HG03439 (cell line): Measurements from ENCODE around the gene FAM81A.
"Not testable (repeated sequence)": the region's sequence is repeated elsewhere in the genome, so short reads cannot be mapped to it uniquely, and the experiment has no call there.

Experiments used
- ATAC-seq: cut with Tn5 transposase; IDR thresholded peaks from one replicate; pipeline ENCODE4 v1.9.1; 2021; ENCODE audit warnings: mild to moderate bottlenecking, moderate library complexity; ENCODE audit not compliant: unreplicated experiment

Gene FAM81A

DNA sequence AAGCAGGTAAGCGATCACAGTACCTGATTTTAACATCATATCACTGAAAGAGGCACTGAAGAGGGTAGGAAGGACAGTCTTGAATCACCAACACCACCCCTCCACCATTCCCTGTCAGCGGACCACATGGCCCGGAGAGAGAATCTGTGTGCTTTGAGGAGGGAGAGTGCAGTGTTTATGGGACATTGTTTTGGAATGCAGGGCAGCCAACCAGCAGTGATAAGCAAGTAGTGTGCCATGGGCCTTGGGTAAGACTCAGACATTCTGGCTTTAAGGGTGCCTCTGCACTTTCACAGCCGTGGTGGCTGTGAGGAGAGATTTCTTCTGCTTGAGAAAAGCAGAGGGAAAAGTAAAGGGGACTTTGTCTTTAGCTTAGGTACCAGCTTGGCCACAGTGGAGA lies 46.4 kb downstream of the FAM81A start:
- no peak for ATAC-seq

DNA sequence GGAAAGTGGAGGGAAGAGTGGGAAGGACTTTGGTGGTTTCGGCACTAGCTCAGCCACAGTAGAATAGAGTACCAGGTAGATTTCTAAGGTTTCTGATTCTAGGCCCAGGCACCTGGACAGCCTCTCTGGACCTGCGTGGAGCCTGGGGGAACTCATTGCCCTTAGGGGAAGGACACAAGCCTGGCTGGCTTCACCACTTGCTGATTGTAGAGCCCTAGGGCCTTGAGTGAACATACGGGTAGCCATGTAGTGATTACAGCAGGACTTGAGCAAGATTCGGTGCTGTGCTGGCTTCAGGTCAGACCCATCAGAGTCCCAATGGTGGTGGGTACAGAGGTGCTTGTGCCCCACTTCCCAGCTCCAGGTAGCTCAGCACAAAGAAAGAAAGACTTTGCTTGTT lies 47.0 kb downstream of the FAM81A start:
- no peak for ATAC-seq

DNA sequence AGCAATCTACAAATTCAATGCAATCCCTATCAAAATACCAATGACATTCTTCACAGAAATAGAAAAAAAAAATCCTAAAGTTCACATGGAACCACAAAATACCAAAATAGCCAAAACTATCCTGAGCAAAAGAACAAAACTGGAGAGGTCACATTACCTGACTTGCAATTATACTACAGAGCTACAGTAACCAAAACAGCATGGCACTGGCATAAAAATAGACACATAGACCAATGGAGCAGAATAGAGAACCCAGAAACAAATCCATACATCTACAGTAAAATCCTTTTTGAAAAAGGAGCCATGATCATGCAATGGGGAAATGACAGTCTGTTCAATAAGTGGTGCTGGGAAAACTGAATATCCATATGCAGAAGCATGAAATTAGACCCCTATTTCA lies 51.5 kb downstream of the FAM81A start:
- ATAC-seq: not testable (repeated sequence)

DNA sequence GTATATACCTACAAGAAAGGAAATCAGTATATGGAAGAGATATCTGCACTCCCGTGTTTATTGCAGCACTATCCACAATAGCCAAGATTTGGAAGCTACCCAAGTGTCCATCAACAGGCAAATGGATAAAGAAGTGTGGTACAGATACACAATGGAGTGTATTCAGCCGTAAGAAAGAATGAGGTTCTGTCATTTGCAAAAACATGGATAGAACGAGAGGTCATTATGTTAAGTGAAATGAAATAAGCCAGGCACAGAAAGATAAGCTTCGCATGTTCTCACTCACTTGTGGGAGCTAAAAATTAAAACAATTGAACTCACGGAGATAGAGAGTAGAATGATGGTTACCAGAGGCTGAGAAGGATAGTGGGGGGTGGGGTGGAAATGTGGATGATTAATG lies 53.1 kb downstream of the FAM81A start:
- no peak for ATAC-seq

DNA sequence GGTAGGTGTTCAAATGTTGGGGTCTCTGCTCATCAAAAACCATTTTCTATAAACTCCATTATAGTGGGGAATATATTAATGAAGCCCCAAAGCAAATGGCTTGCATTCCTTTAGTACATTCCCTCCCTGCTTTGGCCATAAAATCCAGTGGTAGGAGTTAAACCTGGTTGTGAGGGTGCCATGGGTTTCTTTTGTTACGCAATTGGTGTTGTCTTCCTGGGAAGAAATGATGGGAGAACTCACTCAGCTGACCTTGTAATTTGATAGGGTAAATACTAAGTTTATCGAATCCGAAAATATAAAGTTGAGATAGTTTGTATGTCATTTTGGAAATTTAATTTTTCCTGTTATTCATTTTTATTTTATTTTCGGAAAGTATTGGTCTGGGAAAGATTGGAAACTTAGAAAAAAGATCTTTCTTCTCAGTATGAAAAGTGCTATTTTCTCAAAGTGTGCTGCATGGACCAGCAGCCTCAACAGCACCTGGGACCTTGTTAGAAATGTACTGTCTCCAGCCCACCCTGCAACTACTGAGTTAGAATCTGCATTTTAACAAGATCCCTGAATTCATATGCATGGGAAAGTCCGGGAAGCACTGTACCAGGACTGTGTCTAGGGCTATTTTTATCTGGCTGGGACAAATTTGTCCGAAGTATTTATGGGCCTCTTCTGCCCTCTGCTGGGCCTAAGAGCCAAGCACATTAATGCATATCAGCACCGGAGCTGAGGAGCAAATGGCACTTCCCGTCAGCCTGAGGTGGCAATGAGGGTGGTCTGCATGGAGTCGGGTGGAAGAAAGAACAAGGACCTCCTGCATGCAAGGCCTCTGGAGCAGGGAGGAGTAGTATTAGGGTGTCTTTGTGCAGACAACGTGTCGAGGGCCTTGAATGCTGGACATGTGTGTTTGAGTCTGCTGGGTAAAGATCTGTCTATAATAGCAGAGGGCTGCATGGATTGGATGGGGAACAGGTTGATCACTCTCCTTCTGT lies 54.7 kb downstream of the FAM81A start:
- ATAC-seq: peak; percentile 64

DNA sequence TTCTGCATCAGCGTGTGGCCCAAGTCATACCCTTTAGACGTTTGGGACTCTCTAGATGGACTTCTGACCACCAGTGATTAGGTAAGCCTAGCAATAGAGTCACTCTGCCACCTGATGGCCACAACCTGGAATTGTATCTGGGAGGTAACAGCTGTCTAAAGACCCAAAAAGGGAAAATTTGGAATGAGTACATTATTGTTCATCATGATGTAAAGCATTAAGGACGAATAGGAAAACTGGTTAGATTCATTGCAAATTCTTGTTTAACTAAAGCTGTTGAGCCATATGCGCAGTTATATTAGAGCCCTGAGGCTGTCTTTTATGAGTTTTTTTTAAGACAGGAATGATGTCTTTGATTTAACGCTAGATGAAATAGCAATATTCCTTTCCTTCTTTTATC lies 63.6 kb downstream of the FAM81A start:
- ATAC-seq: no peak

DNA sequence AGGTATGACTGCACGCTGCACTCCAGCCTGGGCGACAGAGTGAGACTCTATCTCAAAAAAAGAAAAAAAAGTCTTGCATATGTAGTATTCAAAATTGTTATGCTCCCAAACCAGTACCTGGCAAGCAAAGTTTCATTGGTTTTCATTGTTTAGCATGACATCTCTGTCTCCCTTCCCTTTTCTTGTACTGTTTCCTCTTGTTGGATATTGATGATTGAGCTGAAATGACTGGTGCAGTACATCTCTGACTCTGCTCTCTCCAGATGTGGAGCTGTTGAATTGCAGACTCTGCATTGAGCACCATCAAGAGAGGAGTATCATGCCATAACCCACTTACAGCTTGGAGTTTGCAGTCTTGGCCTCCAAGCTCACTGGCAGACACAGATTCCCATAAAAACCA lies 77.2 kb downstream of the FAM81A start:
- no peak for ATAC-seq

DNA sequence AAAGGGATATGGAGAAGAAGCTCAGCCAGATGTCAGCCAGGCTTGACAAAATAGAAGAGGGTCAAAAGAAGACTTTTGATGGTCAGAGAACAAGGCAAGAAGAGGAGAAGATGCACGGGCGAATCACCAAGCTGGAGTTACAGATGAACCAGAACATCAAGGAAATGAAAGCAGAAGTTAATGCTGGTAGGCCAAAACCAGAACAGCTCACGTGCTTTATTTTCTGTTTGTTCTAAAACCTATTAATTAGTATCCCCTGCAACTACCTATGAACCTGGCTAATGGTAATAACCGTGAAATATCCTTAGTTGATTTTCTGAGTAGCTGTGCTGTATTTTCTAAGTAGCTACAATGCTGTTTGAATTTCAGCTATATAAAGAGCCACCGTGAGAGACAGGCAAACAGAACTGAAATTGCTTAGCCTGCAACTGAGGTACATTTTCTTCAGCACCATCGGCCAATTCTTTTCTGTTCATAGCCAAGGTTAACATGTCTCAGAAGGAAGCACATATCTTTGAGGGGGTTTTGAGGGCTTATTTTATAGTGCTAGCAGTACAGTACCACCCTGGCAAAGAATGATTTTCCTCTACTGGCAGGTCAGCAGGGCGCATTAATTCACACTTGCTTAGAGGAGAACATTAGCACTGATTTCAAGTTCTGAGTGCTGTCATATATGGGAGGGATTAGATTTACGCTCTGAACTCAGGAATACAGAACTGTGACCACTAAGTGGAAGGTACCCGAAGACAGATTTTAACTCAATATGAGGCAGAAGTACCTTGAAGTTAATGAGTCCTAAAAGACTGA lies 78.9 kb downstream of the FAM81A start:
- ATAC-seq: no peak

DNA sequence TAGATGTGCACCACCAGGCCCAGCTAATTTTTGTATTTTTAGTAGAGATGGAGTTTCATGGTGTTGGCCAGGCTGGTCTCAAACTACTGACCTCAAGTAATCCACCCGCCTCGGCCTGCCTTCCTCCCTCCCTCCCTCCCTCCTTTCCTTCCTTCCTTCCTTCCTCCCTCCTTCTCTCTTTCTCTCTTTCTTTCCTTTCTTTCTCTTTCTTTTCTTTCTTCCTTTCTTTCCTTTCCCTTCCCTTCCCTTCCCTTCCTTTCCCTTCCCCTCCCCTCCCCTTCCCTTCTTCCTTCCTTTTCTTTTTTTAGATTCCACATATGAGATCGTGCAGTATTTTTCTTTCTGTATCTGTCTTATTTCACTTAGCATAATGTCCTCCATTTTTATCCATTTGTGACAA lies 81.3 kb downstream of the FAM81A start:
- no peak for ATAC-seq

DNA sequence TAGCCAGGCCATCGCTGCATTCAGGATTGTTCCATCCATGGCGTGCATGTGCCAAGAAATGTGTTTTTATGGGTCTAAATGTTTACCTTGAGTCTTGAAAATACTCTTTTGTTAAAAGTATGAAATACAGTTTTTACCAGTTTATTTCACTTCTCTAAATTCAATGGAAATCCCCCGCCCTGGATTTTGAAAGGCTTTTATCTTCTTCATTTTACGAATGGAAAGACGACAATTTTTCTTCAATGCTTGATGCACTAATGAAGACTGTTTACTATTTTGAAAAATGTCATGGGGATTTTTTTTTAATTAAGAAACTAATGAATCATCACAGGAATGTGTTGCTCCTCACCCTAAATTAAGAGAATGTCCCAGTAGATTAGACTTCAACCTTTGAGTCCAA lies 83.5 kb downstream of the FAM81A start:
- ATAC-seq: no peak

DNA sequence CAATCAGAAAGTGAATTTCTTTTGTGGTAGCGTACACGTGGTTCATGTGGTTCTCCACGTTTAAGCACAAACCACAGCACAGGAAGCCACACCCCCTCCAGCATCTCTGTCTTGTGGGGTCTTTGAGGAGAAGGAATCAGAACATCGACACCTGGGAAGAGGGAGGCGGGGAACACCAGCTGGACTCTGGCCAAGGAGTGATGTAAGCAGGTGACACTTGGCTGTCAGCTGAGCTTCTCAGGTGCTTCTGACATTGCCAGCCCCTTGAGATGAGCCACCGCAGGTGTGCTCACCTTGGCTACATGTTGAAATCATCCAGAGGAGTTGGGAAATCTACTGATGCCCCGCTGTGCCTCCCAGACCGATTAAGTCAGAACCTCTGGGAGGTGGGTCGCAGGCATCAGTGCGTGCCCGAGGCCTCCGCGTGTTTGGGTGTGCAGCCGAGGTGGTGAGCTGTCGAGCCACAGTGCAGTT lies 85.0 kb downstream of the FAM81A start:
- no peak for ATAC-seq

DNA sequence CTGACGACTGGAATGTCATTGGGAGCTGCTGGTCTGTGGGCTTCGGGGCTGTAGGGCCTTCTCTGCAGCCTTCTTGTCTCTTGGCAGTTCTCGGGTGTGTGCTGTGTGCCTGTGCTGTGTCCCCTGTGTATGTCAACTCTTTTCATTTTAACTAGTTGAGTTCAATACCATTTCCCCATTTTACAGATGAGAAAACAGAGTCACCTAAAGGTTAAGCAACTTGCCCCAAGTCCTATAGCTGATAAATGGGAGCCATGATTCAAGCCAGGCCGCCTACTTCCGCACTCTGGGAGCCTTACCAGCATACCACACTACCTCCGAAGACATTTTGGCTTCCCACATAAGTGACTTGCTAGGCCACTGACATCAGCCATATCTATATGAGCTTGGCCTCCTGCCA lies 85.7 kb downstream of the FAM81A start:
- ATAC-seq: no peak

DNA sequence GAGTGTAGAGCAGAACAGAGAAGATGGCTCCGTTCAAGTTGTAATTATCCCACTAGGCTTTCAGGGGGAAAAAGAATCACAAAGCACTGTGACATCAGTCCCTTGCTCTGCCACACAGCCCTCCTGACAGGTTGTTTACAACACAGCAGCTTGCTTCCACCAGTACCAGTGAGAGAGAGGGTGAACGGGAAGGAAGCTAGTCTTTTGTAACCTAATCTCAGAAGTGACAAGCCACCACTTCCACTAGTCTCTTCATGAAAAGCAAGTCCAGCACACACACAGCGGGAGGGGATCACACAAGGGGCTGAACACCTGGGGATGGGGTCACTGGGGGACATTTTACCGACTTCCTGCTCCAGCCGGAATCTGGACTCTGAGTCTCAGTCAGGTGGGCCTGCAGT lies 86.3 kb downstream of the FAM81A start:
- no peak for ATAC-seq

DNA sequence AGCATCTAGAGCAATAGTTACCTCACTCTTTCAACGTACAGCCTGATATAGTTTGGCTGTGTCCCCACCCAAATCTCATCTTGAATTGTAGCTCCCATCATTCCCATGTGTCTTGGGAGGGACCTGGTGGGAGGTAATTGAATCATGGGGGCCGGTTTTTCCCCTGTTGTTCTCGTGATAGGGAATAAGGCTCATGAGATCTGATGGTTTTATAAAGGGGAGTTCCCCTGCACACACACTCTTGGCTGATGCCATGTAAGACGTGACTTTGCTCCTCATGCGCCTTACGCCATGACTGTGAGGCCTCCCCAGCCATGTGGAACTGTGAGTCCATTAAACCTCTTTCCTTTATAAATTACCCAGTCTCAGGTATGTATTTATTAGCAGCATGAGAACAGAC lies 88.5 kb downstream of the FAM81A start:
- not testable (repeated sequence) for ATAC-seq

DNA sequence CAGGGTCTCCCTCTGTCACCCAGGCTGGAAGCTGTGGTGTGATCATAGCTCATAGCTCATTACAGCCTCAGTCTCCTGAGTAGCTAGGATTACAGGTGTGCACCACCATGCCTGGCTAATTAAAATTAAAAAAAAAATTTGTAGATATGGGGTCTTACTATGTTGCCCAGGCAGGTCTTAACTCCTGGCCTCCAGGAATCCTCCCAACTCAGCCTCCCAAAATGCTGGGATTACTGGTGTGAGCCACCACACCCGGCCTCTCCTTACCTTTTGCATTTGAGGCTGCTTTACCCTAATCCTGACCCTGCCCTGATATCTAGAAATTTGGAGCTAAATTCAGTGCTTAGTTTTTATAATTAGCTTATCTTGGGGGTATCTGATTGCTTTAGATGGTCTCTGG lies 90.4 kb downstream of the FAM81A start:
- ATAC-seq: no peak

DNA sequence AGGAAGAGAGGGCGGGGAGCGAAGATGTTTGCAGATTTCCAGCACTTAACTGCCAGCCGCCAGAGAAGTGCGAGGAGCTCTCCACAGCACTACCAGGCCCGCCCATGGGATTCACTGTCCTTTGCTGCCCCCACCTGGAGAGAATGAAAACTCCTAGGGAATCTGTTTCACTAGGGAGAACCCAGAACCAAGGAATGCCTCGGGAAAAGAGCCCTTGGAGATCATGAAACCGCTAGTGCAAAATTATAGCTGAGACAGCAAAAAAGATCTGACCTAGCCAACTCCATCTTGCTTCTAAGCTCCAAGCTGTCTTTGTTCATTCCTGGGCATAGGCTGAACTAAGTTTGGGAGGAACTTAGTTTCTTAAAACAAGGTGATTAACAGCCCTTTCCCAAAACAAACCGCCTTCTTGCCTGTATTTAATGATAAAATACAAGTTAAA lies 91.0 kb downstream of the FAM81A start:
- no peak for ATAC-seq

DNA sequence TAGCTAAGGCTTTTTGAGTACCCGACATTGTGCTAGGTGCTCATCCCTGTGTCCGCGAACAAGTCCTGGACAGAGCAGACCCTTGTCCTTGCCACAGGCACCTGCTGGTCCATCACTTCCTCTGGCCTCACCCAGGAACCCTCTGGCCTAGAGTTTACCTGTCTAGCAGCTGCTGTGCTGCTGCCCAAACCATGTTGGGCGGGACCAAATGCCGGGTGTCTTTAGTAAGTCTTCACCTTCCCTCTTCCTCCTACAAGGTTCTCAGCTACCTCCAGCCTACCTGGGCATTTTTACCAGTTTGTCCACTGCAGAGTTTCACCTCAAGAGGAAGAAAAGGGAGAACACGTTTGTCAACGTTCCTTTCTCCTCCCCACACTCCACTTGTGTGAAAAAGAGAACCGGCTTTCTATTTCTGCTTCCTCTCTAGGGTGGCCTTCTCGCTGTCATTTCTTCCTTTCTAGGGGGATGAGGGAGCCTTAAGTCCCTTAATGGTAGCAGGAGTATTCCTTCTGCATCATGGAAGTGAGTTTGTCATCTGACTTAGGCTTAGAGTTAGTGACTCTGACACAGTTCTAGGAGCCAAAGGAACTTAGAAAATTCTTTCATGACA lies 93.2 kb downstream of the FAM81A start:
- no peak for ATAC-seq

DNA sequence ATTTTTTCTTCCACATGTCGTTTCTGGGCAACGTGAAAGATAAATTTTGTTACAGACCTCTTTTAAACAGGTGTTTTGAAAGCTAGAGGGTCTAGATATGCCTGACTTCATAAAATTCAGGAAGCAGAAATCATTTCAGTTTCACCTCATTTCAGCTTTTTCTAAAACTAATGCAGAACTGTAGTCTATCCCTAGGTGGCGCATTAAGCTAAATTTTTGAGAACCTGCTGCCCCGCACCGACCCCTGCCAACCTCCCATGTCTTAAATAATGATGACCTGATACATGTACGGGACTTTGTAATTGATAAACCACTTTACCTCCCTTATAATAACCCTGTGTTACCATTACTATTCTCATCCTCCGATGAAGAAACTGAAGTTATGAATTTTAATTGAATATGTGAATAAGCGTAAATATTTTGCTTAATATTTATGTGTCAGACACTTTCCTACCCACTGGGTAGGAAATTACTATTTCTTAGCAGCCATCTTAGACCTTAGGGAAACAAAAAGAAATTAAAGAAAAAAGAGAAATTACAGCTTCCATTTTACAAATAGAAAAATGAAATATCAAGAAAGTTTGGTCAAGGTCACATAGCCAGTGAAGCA lies 94.9 kb downstream of the FAM81A start:
- no peak for ATAC-seq

DNA sequence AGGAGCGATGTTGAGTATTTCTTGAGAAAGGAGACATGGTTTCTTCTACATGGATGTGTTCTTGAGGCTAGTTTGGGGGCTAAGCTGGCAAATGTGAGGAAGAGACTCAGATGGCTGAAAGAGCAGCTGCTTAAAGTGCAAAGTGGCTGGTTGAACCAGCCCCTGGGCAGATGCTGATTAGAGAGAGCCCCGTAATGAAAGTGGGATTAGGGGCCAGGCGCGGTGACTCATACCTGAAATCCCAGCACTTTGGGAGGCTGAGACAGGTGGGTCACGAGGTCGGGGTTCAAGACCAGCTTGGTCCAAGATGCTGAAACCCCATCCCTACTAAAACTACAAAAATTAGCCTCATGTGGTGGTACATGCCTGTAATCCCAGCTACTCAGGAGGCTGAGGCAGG lies 98.6 kb downstream of the FAM81A start:
- ATAC-seq: no peak

DNA sequence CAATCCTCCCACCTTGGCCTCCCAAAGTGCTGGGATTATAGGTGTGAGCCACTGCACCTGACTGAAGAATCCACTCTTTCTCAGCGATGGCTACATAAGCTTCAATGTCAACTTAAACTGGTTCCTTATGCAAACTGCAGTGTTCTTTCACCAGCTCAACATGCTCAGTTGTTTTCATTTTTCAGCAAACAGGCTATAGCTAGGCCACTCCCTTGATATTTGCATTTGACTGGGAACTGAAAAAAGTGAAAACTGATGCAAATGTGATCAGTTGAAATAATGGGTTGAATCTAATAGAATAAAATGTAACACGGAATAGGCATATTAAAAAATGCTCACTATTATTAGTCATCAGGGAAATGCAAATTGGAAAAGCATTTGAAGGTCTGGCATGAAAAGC lies 99.4 kb downstream of the FAM81A start:
- no peak for ATAC-seq

DNA sequence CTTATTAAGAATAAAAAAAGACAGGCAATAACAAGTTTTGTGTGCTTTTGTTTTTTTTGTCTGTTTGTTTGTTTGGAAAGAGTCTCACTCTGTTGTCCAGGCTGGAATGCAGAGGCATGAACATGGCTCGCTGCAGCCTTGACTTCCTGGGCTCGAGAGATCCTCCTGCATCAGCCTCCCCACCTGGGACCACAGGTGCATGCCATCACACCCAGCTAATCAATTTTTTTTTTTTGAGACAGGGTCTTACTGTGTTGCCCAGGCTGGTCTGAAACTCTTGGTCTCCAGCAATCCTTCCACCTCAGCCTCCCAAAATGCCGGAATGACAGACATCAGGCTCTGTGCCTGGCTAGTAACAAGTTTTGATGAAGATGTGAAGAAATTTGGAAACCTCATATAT lies 100.5 kb downstream of the FAM81A start:
- ATAC-seq: no peak
